Keratinocyte (primary cell): ENCODE measurements around the gene CD34.

ENCODE experiments used
- CTCF ChIP-seq, 3 experiments: IDR thresholded peaks in 1 of 3; conservative IDR thresholded peaks in 1 of 3; optimal IDR thresholded peaks in 1 of 3; 2 replicates in 2 of 3; 3 replicates in 1 of 3; pipeline versions ENCODE3 to v1.5.1; 2011; ENCODE audit warnings: low read length in 3 of 3, mild to moderate bottlenecking in 3 of 3, moderate library complexity in 2 of 3, control low read depth in 1 of 3, inconsistent platforms in 1 of 3; ENCODE audit not compliant: insufficient read depth in 2 of 3; ENCODE audit errors: extremely low read depth in 1 of 3
- EZH2 ChIP-seq: IDR thresholded peaks from one replicate; pipeline ENCODE4 v1.6.1; 2012; ENCODE audit warnings: inconsistent platforms, mild to moderate bottlenecking, low read length, moderate library complexity

- TF ChIP-seq CTCF (optimal IDR thresholded peaks at IDR 0.05 in 1 of 3, IDR thresholded peaks at IDR 0.05 in 1 of 3, conservative IDR thresholded peaks at IDR 0.05 in 1 of 3; ENCODE audit: extremely low read depth in 1 of 3, insufficient read depth in 2 of 3, low read length in 3 of 3) = no peak
- no peak for TF ChIP-seq EZH2
Measured at GRCh38 chr1:207868251-207868773, 42.6 kb downstream of the CD34 start.
